H1 (cell line): ENCODE results near the gene ANKRD11. TPM values are rescaled to one million over a fixed set of nuclear protein-coding genes. Genes with fewer than 3 reads are reported as not detected.

ENCODE experiments used
- CTCF ChIA-PET: fragments of 300-600 bp; sonication (Branson Sonifier 250); formaldehyde crosslinking; loops from one replicate; lab custom pipeline; 2021; ENCODE audit not compliant: partially characterized antibody; lab: Charles Lee
- POLR2A ChIA-PET: fragments of 300-600 bp; sonication (Branson Sonifier 250); formaldehyde crosslinking; loops from one replicate; lab custom pipeline; 2021; ENCODE audit warnings: inconsistent platforms; ENCODE audit not compliant: partially characterized antibody; lab: Charles Lee
- DNase-seq, 2 experiments: peaks; one replicate each; pipeline versions ENCODE4 v3.0.0 to v3.0.0-alpha.2; 2010 to 2022; ENCODE audit warnings: low spot score in 2 of 2, low read depth in 1 of 2, mixed read lengths in 1 of 2
- FAIRE-seq: peaks from 2 replicates; lab custom pipeline; 2011; peaks lifted over from hg19 to GRCh38; lab: Jason Lieb, UNC
- H2AFZ ChIP-seq: 2 replicates; pipeline ENCODE4 v1.8.1; 2012; ENCODE audit warnings: low read length, inconsistent platforms
- H2AK5ac ChIP-seq: 2 replicates; pipeline ENCODE4 v1.6.1; 2013; ENCODE audit warnings: low read depth, low read length
- H2BK120ac ChIP-seq: replicated peaks from 2 replicates; pipeline ENCODE3; 2013; ENCODE audit warnings: low read depth, low read length, inconsistent platforms
- H2BK12ac ChIP-seq: 2 replicates; pipeline ENCODE4 v1.6.1; 2013; ENCODE audit warnings: low read depth, low read length
- H2BK15ac ChIP-seq: 2 replicates; pipeline ENCODE4 v1.6.1; 2013; ENCODE audit warnings: low read length
- H2BK20ac ChIP-seq: 2 replicates; pipeline ENCODE4 v1.6.1; 2013; ENCODE audit warnings: low read length
- H2BK5ac ChIP-seq: 2 replicates; pipeline ENCODE4 v1.6.1; 2013; ENCODE audit warnings: low read depth, low read length
- H3K14ac ChIP-seq: 2 replicates; pipeline ENCODE4 v1.6.1; 2013; ENCODE audit warnings: inconsistent platforms; ENCODE audit not compliant: insufficient read length
- H3K18ac ChIP-seq: 2 replicates; pipeline ENCODE4 v1.6.1; 2013; ENCODE audit warnings: low read length; ENCODE audit errors: extremely low read depth
- H3K23ac ChIP-seq: 2 replicates; pipeline ENCODE4 v1.6.1; 2013; ENCODE audit warnings: inconsistent platforms; ENCODE audit not compliant: insufficient read length
- H3K23me2 ChIP-seq: 2 replicates; pipeline ENCODE4 v1.6.1; 2013; ENCODE audit warnings: low read depth, low read length
- H3K27ac ChIP-seq: 2 replicates; pipeline ENCODE4 v1.6.1; 2011; ENCODE audit warnings: low read depth, low read length, inconsistent platforms
- H3K27me3 ChIP-seq, 4 experiments: replicated peaks in 1 of 4; 1 replicate in 1 of 4; 2 replicates in 3 of 4; pipeline versions ENCODE4 v1.6.1 to v1.8.1; 2011 to 2013; ENCODE audit warnings: low read length in 3 of 4, mild to moderate bottlenecking in 3 of 4, inconsistent platforms in 2 of 4, mixed read lengths in 2 of 4, moderate library complexity in 1 of 4; ENCODE audit not compliant: control insufficient read depth in 3 of 4, insufficient read depth in 3 of 4; ENCODE audit errors: extremely low read depth in 1 of 4
- H3K36me3 ChIP-seq, 4 experiments: 2 replicates each; pipeline versions ENCODE4 v1.6.1 to v1.8.1; 2011 to 2013; ENCODE audit warnings: mild to moderate bottlenecking in 4 of 4, low read length in 3 of 4, moderate library complexity in 2 of 4, control low read depth in 1 of 4, inconsistent platforms in 1 of 4; ENCODE audit not compliant: insufficient read depth in 4 of 4, control insufficient read depth in 2 of 4
- H3K4ac ChIP-seq: replicated peaks from 2 replicates; pipeline ENCODE3; 2013; ENCODE audit warnings: low read length, low read depth, mixed read lengths, inconsistent platforms; ENCODE audit not compliant: insufficient read length
- H3K4me1 ChIP-seq, 4 experiments: replicated peaks in 1 of 4; 1 replicate in 1 of 4; 2 replicates in 3 of 4; pipeline versions ENCODE4 v1.6.1 to v1.8.1; 2011 to 2013; ENCODE audit warnings: low read length in 3 of 4, inconsistent platforms in 2 of 4, mixed read lengths in 1 of 4; ENCODE audit not compliant: insufficient read depth in 4 of 4, control insufficient read depth in 3 of 4
- H3K4me2 ChIP-seq, 2 experiments: 2 replicates each; pipeline versions ENCODE4 v1.6.1 to v1.8.1; 2011 to 2013; ENCODE audit warnings: low read depth in 2 of 2, low read length in 2 of 2, control low read depth in 1 of 2, inconsistent platforms in 1 of 2, mild to moderate bottlenecking in 1 of 2; ENCODE audit not compliant: insufficient read depth in 1 of 2
- H3K4me3 ChIP-seq, 4 experiments: fragments of 200-600, 300-600 bp in 1 of 4; sonication (generic), shearing (Covaris generic), sonication (Bioruptor Twin) in 1 of 4; 2 replicates each; pipeline versions ENCODE4 v1.5.1 to v1.8.1; 2011 to 2016; ENCODE audit warnings: low read length in 4 of 4, low read depth in 3 of 4, control low read depth in 2 of 4, inconsistent platforms in 2 of 4, mild to moderate bottlenecking in 2 of 4, mixed read lengths in 1 of 4, moderate library complexity in 1 of 4; ENCODE audit not compliant: insufficient read depth in 2 of 4; ENCODE audit errors: extremely low read depth in 1 of 4
- H3K56ac ChIP-seq: replicated peaks from 2 replicates; pipeline ENCODE3; 2013; ENCODE audit warnings: low read depth, mild to moderate bottlenecking, mixed read lengths, low read length, inconsistent platforms; ENCODE audit not compliant: insufficient read length
- H3K79me1 ChIP-seq: 2 replicates; pipeline ENCODE4 v1.6.1; 2013; ENCODE audit warnings: low read depth, low read length, control low read depth
- H3K79me2 ChIP-seq, 2 experiments: 2 replicates each; pipeline versions ENCODE4 v1.6.1 to v1.8.1; 2012 to 2013; ENCODE audit warnings: low read length in 2 of 2, mild to moderate bottlenecking in 2 of 2, inconsistent platforms in 1 of 2; ENCODE audit not compliant: insufficient read depth in 2 of 2, control insufficient read depth in 1 of 2
- H3K9ac ChIP-seq, 4 experiments: replicated peaks in 1 of 4; 1 replicate in 1 of 4; 2 replicates in 3 of 4; pipeline versions ENCODE4 v1.6.1 to v1.8.1; 2011 to 2013; ENCODE audit warnings: low read depth in 3 of 4, low read length in 3 of 4, control low read depth in 2 of 4, mild to moderate bottlenecking in 2 of 4, moderate library complexity in 2 of 4, inconsistent platforms in 1 of 4; ENCODE audit errors: extremely low read depth in 1 of 4
- H3K9me3 ChIP-seq, 2 experiments: 2 replicates each; pipeline versions ENCODE4 v1.6.1 to v1.8.1; 2012 to 2013; ENCODE audit warnings: mild to moderate bottlenecking in 2 of 2, moderate library complexity in 2 of 2, control low read depth in 1 of 2, inconsistent platforms in 1 of 2, low read depth in 1 of 2, low read length in 1 of 2, mixed read lengths in 1 of 2; ENCODE audit not compliant: insufficient read depth in 2 of 2
- H4K20me1 ChIP-seq, 2 experiments: replicated peaks in 1 of 2; 2 replicates each; pipeline versions ENCODE3 to v1.8.1; 2011 to 2013; ENCODE audit warnings: inconsistent platforms in 2 of 2, low read length in 2 of 2, mild to moderate bottlenecking in 1 of 2; ENCODE audit not compliant: insufficient read depth in 2 of 2, control insufficient read depth in 1 of 2
- H4K5ac ChIP-seq: 2 replicates; pipeline ENCODE4 v1.6.1; 2013; ENCODE audit warnings: low read length, low read depth, mixed read lengths, inconsistent platforms; ENCODE audit not compliant: insufficient read length
- H4K8ac ChIP-seq: 2 replicates; pipeline ENCODE4 v1.8.0; 2013; ENCODE audit warnings: mild to moderate bottlenecking, moderate library complexity, low read length, inconsistent platforms; ENCODE audit not compliant: insufficient read depth; ENCODE audit errors: extremely low read depth
- H4K91ac ChIP-seq: replicated peaks from 2 replicates; pipeline ENCODE3; 2013; ENCODE audit warnings: low read length, mixed read lengths, inconsistent platforms; ENCODE audit not compliant: insufficient read length
- WGBS, 2 experiments: shearing (Covaris generic) in 1 of 2; methylation state at CpG; one replicate each; pipeline versions ENCODE4 v1.1.6 to v1.1.7; 2013 to 2015; ENCODE audit warnings: low lambda C conversion rate in 2 of 2, mixed read lengths in 2 of 2, inconsistent platforms in 1 of 2, low coverage in 1 of 2, missing lambda C conversion rate in 1 of 2; ENCODE audit not compliant: insufficient replicate concordance in 2 of 2, insufficient coverage in 1 of 2, insufficient read length in 1 of 2; ENCODE audit errors: extremely low coverage in 1 of 2, missing lambda C conversion rate in 1 of 2; 5-methylcytosine and 5-hydroxymethylcytosine counted together
- polyA plus RNA-seq, 7 experiments: library from polyadenylated mRNA; depleted of rRNA in 3 of 7; stranded (reverse) in 5 of 7; unstranded in 2 of 7; fragments of >200 nt in 5 of 7; fragments of 200-250 nt in 2 of 7; gene quantifications; 1 replicate in 5 of 7; 2 replicates in 1 of 7; 4 replicates in 1 of 7; pipeline versions ENCODE4 v1.2.1 to v1.2.3, GENCODE V29; 2011 to 2013; ENCODE audit warnings: missing spikeins in 2 of 7, mixed read lengths in 2 of 7
- total RNA-seq: library from RNA; stranded (reverse); fragmentation: NEBNext Ultra II Directional; extraction: Animal tissue kit (Norgen Biotek cat#: 25700); gene quantifications from 2 replicates; pipeline ENCODE4 v1.2.1, GENCODE V29; 2021
- TF ChIP-seq, protein P1 (sequence below): IDR thresholded peaks from 2 replicates; pipeline ENCODE4 v1.6.1; 2011; ENCODE audit warnings: low read length, improper control_type of control experiment

The ANKRD11 gene
- total and polyA plus RNA-seq, 2 of the 8 experiments (the other 6 are each of a cell fraction or from before 2014, with no cell fraction given): 46.5 to 142 TPM

DNA sequence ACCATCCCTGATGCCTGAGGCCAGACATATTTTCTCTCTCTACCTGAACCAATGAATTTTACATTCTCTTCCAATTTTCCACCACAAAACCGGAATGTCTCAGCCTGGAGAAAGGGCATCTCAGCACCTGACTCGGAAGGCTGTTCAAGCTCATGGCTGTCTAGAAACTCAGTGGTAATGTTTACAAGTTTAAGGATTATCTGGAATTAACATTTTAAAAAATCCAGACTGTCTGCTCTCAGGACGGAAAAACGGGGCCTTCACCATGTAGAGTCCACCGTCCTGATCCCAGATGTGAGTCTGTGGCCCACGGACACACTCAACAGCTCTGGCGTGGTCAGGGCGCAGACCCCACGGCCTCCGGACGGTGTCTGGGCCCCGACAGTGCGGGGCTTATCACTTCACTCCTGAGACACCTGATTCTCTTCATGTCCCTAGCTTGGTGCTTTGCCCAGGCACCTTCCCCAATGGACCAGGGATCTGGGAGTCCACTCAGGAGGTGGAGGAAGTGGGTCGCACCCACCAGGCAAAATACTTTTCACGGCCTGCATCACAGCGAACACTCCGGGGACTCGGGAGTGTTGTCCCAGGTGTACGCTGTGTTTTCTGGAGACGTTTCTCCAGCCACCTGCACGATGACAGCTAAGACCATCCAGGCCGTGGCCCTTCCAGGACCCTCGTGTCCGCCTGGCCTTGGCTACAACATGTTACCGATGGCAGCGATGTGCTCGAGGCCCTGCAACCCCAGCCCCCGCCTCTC, 171.3 kb downstream of the ANKRD11 start:
- no peak overlapping the region for H2AFZ ChIP-seq
- no peak overlapping the region for H2BK20ac ChIP-seq
- H3K23me2 ChIP-seq: no peaks in the 10 kb centered on the region
- no peak overlapping the region; the same call in 1 of the 2 replicates for H2BK5ac ChIP-seq
- H3K9me3 ChIP-seq: no peaks in the 10 kb centered on the region
- peaks cover 13 to 67% (median 41%) of the 10 kb centered on the region in 4 experiments for H3K4me1 ChIP-seq
- H3K23ac ChIP-seq: no peak overlapping the region
- 93% methylated on average over 27 of the region's 28 CpGs; no CpG with 5 or more reads in 1 of the 2 experiments for WGBS, 2 experiments
- no peak overlapping the region for H3K18ac ChIP-seq
- H3K27me3 ChIP-seq: no peaks in the 10 kb centered on the region
- peaks cover 0 to 5% (median 0%) of the 10 kb centered on the region in 4 experiments; a peak in 1 of 8 replicates for H3K36me3 ChIP-seq
- H3K79me2 ChIP-seq: peaks cover 4 to 97% of the 10 kb centered on the region in 2 experiments
- H4K5ac ChIP-seq: no peak overlapping the region
- H4K8ac ChIP-seq: no peak overlapping the region; the same call in 1 of the 2 replicates
- no peak overlapping the region for H2BK12ac ChIP-seq
- TF ChIP-seq, protein P1, sequence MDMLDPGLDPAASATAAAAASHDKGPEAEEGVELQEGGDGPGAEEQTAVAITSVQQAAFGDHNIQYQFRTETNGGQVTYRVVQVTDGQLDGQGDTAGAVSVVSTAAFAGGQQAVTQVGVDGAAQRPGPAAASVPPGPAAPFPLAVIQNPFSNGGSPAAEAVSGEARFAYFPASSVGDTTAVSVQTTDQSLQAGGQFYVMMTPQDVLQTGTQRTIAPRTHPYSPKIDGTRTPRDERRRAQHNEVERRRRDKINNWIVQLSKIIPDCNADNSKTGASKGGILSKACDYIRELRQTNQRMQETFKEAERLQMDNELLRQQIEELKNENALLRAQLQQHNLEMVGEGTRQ: no peak
- ChIA-PET CTCF (interaction anchor here (0.9 to 2.2 kb wide), 5 partner anchors 9 to 190 kb away, joined by 3 to 17 read pairs (median 3); no protein-coding TSS in a partner anchor), POLR2A (interaction anchor here (0.6 kb wide), 1 partner anchor 395 kb away, joined by 3 read pairs; no protein-coding TSS in a partner anchor)
- no peak overlapping the region; a peak in 1 of 4 replicates for H3K4me2 ChIP-seq
- peaks cover 60 to 70% of the 10 kb centered on the region in 2 experiments for H4K20me1 ChIP-seq
- peaks cover 49% of the 10 kb centered on the region for H3K79me1 ChIP-seq
- H2AK5ac ChIP-seq: no peak overlapping the region
- no peak overlapping the region for H3K9ac ChIP-seq
- H4K91ac ChIP-seq: no peak overlapping the region
- H3K56ac ChIP-seq: no peak overlapping the region
- FAIRE-seq (no peak), DNase-seq (no peak)
- no peak overlapping the region for H2BK15ac ChIP-seq
- H3K14ac ChIP-seq: no peak overlapping the region
- no peak overlapping the region for H3K4me3 ChIP-seq
- H2BK120ac ChIP-seq: no peak overlapping the region
- H3K4ac ChIP-seq: no peak overlapping the region
- no peak overlapping the region for H3K27ac ChIP-seq
